Measurements from ENCODE around the gene TCHP.

TCHP gene

DNA sequence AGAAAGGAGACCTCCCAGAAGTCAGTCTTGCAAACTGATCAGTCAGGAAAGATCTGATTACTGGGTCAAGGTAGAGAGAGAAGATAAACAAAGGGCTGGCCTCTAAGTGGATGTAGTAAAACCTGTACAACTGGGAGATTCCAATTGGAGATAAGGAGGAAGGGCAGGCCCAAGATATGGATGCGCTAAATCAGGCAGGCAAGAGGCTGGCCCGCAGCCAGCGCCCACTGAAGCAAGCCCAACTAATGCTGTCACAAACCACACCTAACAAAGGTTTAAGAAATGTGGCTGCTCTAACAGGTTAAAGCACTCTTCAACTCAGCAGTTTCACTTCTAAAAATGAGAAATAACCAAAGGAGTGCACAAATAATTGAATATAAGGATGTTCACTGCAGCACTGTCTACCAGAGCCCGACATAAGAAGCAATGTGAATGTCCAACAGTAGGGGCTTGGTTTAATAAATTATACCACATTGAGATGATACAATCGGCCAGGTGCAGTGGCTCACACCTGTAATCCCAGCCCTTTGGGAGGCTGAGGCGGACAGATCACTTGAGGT, 24.4 kb upstream of the TCHP start:
- Histone ChIP-seq H3F3A (ENCODE audit: insufficient read depth) (no peaks in the 10 kb centered on the region), H4K20me1 (ENCODE audit: low read depth, low read length) (no peaks in the 10 kb centered on the region), H2AFZ (ENCODE audit: low read depth, low read length, severe bottlenecking) (no peak overlapping the region), H3K9me2 (replicated peaks; ENCODE audit: insufficient read depth, low read length) (no peaks in the 10 kb centered on the region), H3K79me2 (ENCODE audit: insufficient read depth, low read length) (no peaks in the 10 kb centered on the region), H3K9me3 (ENCODE audit: insufficient read depth, low read length) (no peaks in the 10 kb centered on the region), H3K27ac (ENCODE audit: low read depth, low read length) (no peak overlapping the region), H3K27me3 (ENCODE audit: low read length) (no peaks in the 10 kb centered on the region), H3K36me3 (ENCODE audit: low read length) (no peaks in the 10 kb centered on the region), H3K4me3 (ENCODE audit: insufficient read depth, low read length, poor library complexity, severe bottlenecking) (no peak overlapping the region), H3K4me2 (ENCODE audit: low read depth, low read length, poor library complexity, severe bottlenecking) (no peak overlapping the region), H3K9ac (ENCODE audit: low read length) (no peak overlapping the region)
- TF ChIP-seq, protein P1, sequence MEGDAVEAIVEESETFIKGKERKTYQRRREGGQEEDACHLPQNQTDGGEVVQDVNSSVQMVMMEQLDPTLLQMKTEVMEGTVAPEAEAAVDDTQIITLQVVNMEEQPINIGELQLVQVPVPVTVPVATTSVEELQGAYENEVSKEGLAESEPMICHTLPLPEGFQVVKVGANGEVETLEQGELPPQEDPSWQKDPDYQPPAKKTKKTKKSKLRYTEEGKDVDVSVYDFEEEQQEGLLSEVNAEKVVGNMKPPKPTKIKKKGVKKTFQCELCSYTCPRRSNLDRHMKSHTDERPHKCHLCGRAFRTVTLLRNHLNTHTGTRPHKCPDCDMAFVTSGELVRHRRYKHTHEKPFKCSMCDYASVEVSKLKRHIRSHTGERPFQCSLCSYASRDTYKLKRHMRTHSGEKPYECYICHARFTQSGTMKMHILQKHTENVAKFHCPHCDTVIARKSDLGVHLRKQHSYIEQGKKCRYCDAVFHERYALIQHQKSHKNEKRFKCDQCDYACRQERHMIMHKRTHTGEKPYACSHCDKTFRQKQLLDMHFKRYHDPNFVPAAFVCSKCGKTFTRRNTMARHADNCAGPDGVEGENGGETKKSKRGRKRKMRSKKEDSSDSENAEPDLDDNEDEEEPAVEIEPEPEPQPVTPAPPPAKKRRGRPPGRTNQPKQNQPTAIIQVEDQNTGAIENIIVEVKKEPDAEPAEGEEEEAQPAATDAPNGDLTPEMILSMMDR (IDR thresholded peaks at IDR 0.05; ENCODE audit: insufficient read depth, low read length, poor library complexity, severe bottlenecking): no peak
- no peak for TF ChIP-seq EZH2phosphoT487 (conservative IDR thresholded peaks at IDR 0.05; ENCODE audit: low read length)

- Histone ChIP-seq H3K9ac (ENCODE audit: low read length) (no peak overlapping the region), H3K79me2 (ENCODE audit: insufficient read depth, low read length) (no peaks in the 10 kb centered on the region), H4K20me1 (ENCODE audit: low read depth, low read length) (no peaks in the 10 kb centered on the region), H3K36me3 (ENCODE audit: low read length) (no peaks in the 10 kb centered on the region), H2AFZ (ENCODE audit: low read depth, low read length, severe bottlenecking) (no peak overlapping the region), H3F3A (ENCODE audit: insufficient read depth) (no peaks in the 10 kb centered on the region), H3K4me3 (ENCODE audit: insufficient read depth, low read length, poor library complexity, severe bottlenecking) (no peak overlapping the region), H3K27ac (ENCODE audit: low read depth, low read length) (no peak overlapping the region), H3K9me2 (replicated peaks; ENCODE audit: insufficient read depth, low read length) (no peaks in the 10 kb centered on the region), H3K9me3 (ENCODE audit: insufficient read depth, low read length) (no peaks in the 10 kb centered on the region), H3K4me2 (ENCODE audit: low read depth, low read length, poor library complexity, severe bottlenecking) (no peak overlapping the region), H3K27me3 (ENCODE audit: low read length) (no peaks in the 10 kb centered on the region)
- TF ChIP-seq EZH2phosphoT487 (conservative IDR thresholded peaks at IDR 0.05; ENCODE audit: low read length): no peak
- TF ChIP-seq, protein P1 (IDR thresholded peaks at IDR 0.05; ENCODE audit: insufficient read depth, low read length, poor library complexity, severe bottlenecking): no peak
These were observed 23.7 kb upstream of the TCHP start for GRCh38 chr12:109876406-109876805.

DNA sequence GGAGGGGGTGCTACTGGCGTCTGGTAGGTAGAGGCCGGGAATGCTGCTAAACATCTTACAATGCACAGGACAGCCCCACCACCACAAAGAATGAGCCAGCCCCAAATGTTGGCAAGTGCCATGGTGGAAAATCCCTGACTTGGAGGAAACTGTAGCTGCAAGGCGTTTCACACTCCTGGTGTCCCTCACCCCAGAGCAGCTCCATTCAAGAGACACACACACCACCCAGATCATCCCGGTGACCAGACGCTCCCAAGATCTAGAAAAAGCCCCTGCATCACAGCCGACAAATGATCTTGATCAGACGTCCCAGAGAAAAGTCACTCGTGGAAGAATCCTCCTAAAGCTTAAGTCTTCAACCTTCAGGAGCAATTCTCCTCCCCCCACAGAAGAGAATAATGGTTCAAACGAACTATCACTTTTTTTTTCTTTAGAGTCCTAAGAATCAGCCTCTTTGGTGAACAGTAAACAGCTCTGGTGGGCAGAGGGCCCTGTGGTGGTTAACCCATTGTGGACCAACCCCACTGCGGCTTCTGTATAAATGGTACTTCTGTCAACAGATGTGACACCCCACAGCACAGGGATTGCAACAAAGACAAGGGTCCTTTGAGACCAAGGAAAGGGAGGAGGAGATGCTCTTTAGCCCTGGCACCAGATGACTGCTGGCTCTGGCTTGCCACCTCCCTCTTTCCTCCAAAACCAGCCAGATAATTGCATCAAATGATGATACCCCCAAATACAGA, 22.4 kb upstream of the TCHP start:
- Histone ChIP-seq H3K9me2 (replicated peaks; ENCODE audit: insufficient read depth, low read length) (no peaks in the 10 kb centered on the region), H3K27me3 (ENCODE audit: low read length) (no peaks in the 10 kb centered on the region), H3K9ac (ENCODE audit: low read length) (no peak overlapping the region), H3K27ac (ENCODE audit: low read depth, low read length) (no peak overlapping the region), H3K79me2 (ENCODE audit: insufficient read depth, low read length) (no peaks in the 10 kb centered on the region), H3K4me2 (ENCODE audit: low read depth, low read length, poor library complexity, severe bottlenecking) (no peak overlapping the region), H3K4me3 (ENCODE audit: insufficient read depth, low read length, poor library complexity, severe bottlenecking) (no peak overlapping the region), H3K9me3 (ENCODE audit: insufficient read depth, low read length) (no peaks in the 10 kb centered on the region), H2AFZ (ENCODE audit: low read depth, low read length, severe bottlenecking) (no peak overlapping the region), H4K20me1 (ENCODE audit: low read depth, low read length) (no peaks in the 10 kb centered on the region), H3F3A (ENCODE audit: insufficient read depth) (no peaks in the 10 kb centered on the region), H3K36me3 (ENCODE audit: low read length) (no peaks in the 10 kb centered on the region)
- TF ChIP-seq, protein P1 (IDR thresholded peaks at IDR 0.05; ENCODE audit: insufficient read depth, low read length, poor library complexity, severe bottlenecking): no peak
- no peak for TF ChIP-seq EZH2phosphoT487 (conservative IDR thresholded peaks at IDR 0.05; ENCODE audit: low read length)
